Activated CD8-positive, alpha-beta memory T cell treated with anti-CD3 and anti-CD28 coated beads, Interleukin-2, amount 50 U/mL, for 4 hours (primary cell): Measurements from ENCODE around the gene PRLH.

Experiments
- DNase-seq: peaks from one replicate; pipeline ENCODE4 v3.0.0-alpha.2; 2020

Gene PRLH

GRCh38 chr2:237540223-237540775 is 26.1 kb upstream of the PRLH start:
- no peak for DNase-seq

- DNase-seq = no peak
Observed at GRCh38 chr2:237540823-237541222, 25.6 kb upstream of the PRLH start.

DNA sequence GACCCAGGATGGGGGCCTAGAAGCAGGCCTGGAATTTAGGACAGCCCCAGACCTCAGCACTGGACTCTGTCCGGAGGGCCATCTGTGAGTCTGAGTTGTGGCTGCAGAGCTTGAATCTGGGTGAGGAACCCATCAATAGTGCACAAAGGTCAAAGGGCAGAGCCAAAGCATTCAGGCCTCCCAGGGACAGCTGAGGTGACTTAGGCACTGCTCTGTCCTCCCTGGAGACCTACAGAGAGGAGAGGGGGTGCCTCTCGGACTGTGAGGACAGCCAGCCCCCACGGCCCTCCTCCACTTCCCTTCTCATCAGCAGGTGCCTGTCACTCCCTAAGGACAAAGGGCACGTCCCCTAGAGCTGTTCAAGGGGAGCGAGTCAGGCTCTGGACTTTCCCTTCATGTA is 25.1 kb upstream of the PRLH start:
- no peak for DNase-seq

GRCh38 chr2:237542001-237542704 is 24.2 kb upstream of the PRLH start:
- no peak for DNase-seq

- no peak for DNase-seq
Observed at GRCh38 chr2:237546040-237546875, 20.1 kb upstream of the PRLH start.

GRCh38 chr2:237546876-237547395 is 19.4 kb upstream of the PRLH start:
- no peak for DNase-seq

- no peak for DNase-seq
Observed at GRCh38 chr2:237547841-237548416, 18.4 kb upstream of the PRLH start.

DNA sequence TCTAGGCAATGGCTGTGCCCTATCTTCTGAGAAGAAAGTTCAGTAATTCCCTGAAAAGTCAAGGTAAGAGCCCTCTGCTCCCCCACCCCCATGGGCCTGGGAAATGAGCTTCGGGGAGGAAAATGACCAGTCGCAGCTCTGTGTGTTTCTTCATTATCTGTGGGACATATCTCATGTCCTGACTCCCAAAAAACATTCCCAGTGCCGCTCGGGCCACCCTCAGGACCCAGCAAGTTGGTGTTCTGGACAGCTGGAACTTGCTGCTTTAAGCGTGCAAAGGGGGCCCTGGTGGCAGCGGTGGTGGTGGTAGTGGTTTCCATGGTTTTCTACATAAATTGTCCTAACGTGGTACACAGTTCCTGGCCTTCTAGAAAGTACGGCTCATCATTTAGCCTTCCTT is 17.2 kb upstream of the PRLH start:
- DNase-seq = no peak

DNA sequence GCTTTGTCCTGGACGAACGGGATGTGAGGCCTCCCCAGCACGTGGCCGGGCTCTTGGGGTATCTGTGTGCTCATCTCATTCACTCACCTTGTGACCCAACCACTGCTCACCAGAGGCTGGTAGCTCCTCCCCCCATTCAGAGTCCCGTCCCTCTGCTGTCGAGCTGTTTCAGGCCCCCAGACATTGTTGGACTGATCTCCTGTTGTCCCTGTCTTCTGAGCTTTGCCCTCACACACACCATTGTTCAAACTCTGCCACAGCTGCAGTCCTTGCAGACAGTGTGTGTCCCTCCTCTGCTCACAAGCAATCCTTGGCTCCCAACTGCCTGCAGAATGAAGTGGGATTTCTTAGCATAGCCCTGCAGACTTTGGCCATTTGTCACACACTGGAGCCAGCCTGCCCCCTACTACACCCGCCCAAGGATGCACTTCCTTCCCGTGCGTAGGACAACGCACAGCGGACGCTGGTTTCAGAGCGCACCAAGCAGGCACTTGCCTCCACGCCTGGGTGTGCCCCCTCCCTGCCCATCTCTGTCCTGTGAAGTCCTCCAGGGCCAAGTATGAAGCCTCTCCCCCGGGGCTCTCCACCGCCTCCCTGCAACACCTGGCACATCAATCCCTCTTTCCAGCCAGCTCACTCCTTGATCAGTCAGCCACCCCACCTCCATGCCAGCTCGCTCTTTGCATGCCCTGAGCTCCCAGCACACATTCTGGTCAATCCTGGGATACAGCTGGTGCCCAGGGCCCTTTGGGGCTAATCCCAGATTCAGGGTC is 16.5 kb upstream of the PRLH start:
- no peak for DNase-seq

DNA sequence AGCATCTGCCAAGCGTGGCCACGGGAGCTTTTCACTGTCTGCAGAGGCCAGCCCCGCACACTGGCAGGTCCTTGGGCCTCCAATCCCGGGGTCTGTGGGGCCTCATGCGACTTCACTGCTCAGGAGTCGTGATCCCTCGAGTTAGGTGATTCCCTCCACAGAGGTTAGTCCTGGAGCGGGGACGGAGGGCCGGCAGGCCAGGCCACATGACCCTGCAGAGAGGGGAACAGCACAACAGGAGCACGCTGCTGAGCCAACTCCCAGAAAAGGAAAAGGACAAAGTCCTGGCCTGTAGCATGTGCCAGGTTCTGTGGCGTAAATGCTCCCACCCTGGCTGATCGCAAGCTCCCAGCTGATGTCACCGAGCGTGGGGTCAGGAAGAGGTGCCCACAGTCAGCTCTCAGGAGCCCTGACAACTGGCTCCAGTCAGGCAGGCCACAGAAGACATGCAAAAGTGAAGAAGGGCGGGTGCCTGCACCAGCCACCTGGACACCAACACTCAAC is 15.3 kb upstream of the PRLH start:
- DNase-seq = no peak

DNA sequence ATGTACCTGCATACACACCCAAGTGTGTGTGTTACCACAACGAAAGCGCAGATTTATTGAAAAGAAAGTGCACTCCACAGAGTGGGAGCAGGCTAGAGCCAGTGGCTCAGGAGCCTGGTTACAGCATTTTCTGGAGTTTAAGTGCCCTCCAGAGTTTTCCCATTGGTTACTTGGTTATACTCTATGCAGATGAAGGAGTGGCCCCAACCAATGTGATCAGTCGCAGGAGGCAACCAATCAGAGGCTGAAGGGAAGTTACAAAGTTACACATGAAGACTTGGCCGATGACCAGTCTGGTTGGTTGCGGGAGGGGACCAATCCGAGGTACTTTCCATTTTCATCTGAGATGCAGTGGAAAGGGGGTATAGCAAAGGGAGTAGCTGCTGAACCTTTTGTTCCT is 13.5 kb upstream of the PRLH start:
- no peak for DNase-seq

DNA sequence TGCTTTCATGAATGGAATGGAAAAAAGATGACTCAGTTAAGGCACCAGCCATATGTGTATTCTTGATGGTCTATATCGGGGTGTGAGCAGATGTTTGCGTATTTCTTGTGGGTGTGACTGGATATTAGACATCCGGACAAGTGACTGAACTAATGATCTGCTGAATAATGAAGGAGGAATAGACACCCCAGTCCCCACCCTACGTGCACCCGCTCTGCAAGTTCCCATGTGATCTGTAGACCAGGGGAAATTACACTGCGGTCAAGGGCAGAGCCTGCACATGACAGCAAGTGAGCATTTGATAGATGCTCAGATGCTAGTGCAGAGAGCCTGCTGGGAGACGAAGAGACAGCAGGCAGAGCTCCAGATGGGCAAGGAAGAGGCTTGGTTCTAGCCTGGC is 12.4 kb upstream of the PRLH start:
- no peak for DNase-seq

- no peak for DNase-seq
Observed at GRCh38 chr2:237555560-237555959, 10.8 kb upstream of the PRLH start.

- DNase-seq = no peak
Observed at GRCh38 chr2:237556773-237557632, 9.4 kb upstream of the PRLH start.

DNA sequence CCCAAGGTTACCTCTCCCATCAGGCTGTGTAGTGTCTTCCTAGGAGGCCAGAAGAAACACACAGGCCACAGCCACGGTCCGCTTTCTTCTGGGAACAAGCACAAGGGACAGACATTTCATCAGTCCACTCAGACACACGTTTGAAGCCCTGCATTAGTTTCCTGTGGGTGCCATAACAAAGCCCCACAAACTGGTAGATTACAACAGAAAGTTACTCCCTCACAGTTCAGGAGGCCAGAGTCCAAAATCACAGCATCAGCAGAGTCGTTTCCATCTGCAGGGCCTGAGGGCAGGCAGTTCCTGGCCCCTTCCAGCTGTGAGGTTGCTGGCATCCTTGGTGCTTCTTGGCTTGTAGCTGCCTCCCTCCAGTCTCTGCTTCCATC is 8.8 kb upstream of the PRLH start:
- DNase-seq = no peak

DNA sequence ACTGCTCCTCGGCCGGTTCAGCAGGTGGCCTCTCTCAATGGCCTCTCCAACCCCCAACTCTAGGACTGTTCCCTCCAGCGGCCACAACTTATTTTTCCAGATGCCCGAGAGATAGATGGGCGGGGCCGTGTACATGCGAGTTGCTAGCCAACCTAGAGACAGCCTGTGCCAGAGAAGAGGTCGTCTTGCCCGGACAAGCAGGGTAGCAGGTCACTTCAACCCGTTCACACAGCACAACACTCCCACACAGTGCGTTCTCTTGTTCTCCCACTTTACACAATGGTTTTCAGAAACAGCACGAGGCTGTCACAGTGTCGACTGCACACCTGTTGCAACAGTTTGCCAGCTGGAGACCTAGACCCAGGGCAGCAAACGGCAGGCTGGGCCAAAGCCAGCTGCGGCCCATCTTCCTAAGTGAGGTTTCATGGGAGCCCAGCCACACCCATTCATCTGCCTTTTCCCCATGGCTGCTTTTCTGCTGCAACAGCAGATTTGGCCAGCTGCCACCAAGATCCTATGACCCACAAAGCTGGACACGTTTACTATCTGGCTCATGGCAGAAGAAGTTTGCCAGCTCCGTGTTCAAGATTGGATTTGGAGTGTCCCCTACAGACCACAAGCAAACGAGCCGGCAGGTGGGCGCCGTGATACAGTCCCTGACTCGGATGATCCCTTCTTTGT is 7.3 kb upstream of the PRLH start:
- no peak for DNase-seq

GRCh38 chr2:237561221-237561620 is 5.2 kb upstream of the PRLH start:
- DNase-seq = no peak

GRCh38 chr2:237563816-237564215 is 2.6 kb upstream of the PRLH start:
- no peak for DNase-seq

DNA sequence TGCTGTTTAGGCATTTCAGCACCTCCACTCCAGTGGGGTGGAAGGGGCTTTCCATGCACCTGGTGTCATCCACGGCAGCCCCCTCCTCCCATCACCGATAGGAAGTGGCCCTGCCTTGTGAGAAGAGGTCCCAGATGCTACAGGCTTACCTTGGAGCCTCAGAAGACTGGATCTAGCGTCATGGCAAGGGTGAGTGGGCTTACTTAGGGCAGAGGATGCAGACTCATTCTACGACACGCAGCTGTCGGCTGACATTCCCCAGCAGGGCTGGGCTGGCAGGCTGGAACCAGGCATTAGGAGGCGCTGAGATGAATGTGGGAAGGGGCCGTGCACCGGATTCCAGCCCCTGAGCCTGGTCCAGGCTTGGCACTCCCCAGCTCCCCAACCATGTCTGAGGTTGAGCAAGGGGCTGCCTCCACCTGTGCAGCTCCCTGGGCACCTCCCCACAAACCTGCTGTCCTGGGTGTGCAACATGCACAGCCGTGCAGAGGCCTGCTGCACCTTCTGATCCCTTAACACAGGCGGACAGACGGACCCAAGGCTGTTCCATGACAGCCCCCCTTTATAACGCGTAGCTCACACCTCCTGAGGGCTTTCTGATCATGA is 1.7 kb upstream of the PRLH start:
- DNase-seq = no peak

DNA sequence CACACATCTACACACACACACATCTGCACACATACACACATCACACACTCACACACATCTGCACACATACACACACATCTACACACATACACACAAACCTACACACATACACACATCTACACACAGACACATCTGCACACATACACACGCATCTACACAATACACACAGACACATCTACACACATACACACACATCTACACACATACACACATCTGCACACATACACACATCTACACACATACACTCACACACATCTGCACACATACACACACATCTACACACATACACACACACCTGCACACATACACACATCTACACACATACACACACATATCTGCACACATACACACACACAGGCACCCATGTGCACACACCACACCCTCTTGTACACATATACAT is 400 bp upstream of the PRLH start:
- DNase-seq = no peak
